AG09319 (cell line): Measurements from ENCODE around the gene IFFO2.

ENCODE experiments used
- DNase-seq: peaks from one replicate; pipeline ENCODE4 v3.0.0-alpha.2; 2010; ENCODE audit warnings: low read depth; ENCODE audit errors: extremely low read depth
- TF ChIP-seq, protein P1 (sequence below): IDR thresholded peaks from 2 replicates; pipeline ENCODE4 v1.5.1; 2011; ENCODE audit warnings: low read depth, mild to moderate bottlenecking, inconsistent platforms, low read length, moderate library complexity

IFFO2 gene

DNA sequence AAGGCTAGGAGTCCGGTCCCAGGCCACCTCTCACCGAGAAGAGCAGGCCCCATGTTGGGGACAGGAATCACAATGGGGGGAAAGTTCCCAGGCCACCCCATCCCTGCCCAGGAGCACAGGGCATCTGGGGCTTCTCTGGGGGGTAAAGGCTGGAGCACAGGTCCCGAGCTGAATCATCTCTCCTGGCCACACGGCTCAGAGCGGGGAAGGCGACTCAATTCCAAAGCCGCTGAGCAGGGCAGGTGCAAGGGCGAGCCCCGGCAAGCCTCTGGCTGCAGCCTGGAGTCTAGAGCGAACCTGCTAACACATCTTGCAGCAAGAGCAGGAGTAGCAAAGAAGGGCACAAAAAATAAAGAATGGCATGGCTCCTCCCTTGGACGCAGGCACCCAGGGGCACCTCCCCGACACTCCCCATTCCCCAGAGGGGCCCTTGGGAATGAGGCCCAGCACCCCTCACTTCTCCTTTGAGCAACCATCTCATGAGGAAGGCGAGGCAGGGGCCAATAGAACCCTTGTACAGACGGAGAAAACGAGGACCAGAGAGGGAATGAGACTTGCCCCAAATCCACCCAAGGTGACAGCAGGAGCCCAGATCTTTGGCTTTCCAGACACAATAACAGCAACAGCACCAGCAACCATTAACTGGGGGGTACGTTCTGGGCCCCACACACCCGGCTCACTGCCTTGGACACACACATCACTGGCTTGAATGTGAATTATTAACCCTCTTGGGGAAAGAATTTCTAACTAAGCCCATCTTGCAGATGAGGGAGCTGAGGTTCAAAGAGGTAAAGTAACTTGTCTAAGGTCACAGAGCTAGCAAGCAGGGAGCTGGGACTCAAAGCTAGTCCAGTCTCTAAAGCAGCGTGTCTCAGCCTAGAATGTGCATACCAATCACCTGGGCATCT is 33.4 kb downstream of the IFFO2 start:
- DNase-seq = no peak
- TF ChIP-seq, protein P1, sequence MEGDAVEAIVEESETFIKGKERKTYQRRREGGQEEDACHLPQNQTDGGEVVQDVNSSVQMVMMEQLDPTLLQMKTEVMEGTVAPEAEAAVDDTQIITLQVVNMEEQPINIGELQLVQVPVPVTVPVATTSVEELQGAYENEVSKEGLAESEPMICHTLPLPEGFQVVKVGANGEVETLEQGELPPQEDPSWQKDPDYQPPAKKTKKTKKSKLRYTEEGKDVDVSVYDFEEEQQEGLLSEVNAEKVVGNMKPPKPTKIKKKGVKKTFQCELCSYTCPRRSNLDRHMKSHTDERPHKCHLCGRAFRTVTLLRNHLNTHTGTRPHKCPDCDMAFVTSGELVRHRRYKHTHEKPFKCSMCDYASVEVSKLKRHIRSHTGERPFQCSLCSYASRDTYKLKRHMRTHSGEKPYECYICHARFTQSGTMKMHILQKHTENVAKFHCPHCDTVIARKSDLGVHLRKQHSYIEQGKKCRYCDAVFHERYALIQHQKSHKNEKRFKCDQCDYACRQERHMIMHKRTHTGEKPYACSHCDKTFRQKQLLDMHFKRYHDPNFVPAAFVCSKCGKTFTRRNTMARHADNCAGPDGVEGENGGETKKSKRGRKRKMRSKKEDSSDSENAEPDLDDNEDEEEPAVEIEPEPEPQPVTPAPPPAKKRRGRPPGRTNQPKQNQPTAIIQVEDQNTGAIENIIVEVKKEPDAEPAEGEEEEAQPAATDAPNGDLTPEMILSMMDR = no peak

DNA sequence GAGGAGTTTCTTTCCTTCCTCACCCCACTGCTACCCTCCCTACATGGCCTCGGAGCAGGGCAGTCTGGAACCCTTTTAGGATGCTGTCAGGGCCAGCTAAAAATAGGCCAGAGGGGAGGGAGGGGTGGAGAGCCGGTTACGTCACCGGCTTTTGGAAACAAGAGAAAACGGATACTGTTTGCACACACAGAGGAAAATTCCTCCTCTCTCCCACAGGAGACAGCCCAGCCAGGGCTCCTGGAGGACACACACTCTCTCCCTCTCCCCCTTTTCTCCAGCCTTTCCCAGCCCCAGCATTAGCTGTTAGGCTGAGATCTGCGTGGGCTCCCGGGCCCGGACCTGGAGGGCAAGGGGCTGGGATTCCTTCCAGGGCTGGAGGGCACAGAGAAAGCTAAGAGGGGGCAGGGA is 34.2 kb downstream of the IFFO2 start:
- peak; percentile 74 for DNase-seq
- TF ChIP-seq, protein P1 = peak; percentile 22

DNA sequence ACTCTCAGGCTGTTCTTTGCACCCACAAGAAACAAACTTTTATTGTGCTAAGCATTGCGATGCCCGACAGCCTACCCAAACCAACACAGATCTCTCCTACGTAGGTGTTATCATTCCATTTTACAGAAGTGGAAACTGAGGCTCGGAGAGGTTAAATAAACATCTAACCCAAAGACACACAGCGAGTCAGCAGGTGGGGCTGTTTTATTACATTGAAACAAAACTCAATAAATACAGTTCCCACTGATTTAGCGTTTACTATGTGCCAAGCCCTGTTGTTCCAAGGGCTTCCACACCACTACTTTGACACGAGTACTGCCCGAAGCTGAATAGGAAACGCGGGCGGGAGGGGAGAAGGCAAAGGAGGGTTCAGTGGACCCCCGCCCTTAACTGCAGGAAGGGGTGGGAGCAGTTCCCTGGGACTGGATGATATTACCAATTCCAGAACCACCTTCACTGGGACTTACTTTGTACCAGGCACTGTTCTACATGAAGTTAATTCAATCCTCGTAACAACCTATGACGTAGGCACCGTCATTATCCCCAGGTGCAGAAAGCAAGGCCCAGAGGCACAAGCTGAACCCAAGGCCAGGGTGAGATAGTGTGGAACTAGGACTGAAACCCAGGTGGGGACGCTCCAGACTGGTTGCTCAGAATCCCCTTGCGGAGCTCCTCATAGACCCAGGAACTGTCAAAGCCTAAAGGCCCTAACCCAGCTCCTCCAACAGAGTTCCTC is 34.8 kb downstream of the IFFO2 start:
- DNase-seq = no peak
- TF ChIP-seq, protein P1 = peak; percentile 4

DNA sequence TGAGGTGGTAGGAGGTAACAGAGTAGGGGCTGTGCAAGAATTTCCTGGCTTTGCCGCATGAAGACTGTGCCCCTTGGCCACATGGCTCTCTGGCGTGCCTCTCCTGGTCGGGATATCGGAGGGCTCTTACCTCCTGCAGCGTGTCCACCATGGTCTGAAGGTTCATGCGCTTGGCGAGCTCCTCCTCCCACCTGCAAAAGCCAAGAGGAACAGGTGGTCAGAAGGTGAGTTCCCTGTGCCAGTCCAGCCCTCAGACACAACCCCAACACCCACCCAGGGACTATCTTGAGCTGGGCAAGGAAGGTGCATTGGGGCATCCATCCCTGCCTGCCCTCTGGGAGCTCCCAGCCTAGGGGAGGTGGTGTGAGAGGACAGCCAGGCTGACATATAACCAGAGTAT is 35.5 kb downstream of the IFFO2 start:
- DNase-seq = no peak
- TF ChIP-seq, protein P1 = no peak

DNA sequence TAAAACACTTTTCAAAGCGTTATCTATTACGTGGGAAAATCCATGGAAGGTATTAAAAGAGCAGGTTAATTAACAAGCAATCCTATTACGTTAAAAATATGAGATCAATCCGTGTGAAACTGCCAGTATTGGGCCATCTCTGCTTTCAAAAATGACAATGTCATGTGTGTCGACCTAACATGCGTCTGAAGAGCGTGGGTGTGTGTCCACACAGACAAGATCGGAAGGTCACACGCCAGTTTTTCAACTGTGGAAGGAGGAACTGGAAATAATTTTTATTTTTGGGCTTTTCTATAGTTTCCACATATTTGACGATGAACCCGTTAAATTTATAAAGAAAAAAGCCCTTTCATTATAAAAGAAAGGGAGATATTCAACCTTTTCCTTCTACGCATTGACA is 36.5 kb downstream of the IFFO2 start:
- DNase-seq = no peak
- TF ChIP-seq, protein P1 = no peak

DNA sequence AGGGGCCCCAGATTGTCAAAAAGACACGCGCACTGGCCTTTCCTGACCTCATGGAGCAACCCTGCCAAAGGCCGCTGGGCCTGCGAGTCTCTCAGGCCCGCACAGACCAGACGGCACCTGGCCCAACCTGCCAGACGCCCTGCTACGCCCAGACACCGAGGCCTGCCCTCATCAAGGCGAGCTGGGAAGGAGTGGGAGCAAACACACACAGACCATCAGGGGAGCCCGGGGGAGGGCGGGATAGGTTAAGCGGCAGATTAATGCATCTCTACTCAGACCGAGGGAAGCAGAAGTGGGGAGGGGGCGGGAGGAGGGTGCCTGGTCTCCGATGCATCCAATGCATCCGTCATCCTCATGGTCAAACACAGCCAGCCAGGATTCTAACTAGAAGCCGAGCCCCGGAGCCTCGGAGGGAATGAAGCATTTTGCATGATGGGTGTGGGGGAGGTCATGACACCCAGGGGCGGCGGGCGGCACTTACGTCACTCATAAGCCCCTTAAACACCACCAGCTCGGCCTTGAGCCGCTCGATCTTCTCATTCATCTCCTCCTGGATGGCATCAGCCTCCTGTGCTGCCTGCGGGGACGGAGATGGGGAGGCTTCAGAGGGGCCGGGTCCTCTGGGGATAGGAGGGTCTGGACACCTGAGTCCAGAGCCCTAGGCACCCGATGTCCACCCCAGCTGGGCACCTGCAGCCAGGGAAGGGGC is 37.1 kb downstream of the IFFO2 start:
- TF ChIP-seq, protein P1 = no peak
- DNase-seq = no peak
